HEK293 (cell line): ENCODE data around the gene CPEB3.

Experiments
- OVOL3 ChIP-seq: fragments of 450-650 bp; formaldehyde crosslinking; IDR thresholded peaks from 2 replicates; pipeline ENCODE4 v1.5.1; 2016; ENCODE audit warnings: missing biosample characterization, missing genetic modification characterization
- ZFP3 ChIP-seq: fragments of 450-650 bp; formaldehyde crosslinking; IDR thresholded peaks from 2 replicates; pipeline ENCODE4 v1.5.1; 2016; ENCODE audit warnings: low read depth, missing biosample characterization, missing genetic modification characterization
- ZFP41 ChIP-seq: fragments of 450-650 bp; formaldehyde crosslinking; IDR thresholded peaks from 2 replicates; pipeline ENCODE4 v1.5.1; 2016; ENCODE audit warnings: missing biosample characterization, missing genetic modification characterization, borderline replicate concordance
- TF ChIP-seq, protein P1 (sequence below): fragments of 450-650 bp; formaldehyde crosslinking; IDR thresholded peaks from 2 replicates; pipeline ENCODE4 v1.5.1; 2016; ENCODE audit warnings: missing biosample characterization, missing genetic modification characterization
- TF ChIP-seq, protein P2 (sequence below): fragments of 450-650 bp; formaldehyde crosslinking; IDR thresholded peaks from 2 replicates; pipeline ENCODE4 v1.5.1; 2016; ENCODE audit warnings: missing biosample characterization, missing genetic modification characterization
- TF ChIP-seq, protein P3 (sequence below): fragments of 450-650 bp; IDR thresholded peaks from 2 replicates; pipeline ENCODE4 v1.5.1; 2018; ENCODE audit warnings: missing biosample characterization, missing genetic modification characterization

DNA sequence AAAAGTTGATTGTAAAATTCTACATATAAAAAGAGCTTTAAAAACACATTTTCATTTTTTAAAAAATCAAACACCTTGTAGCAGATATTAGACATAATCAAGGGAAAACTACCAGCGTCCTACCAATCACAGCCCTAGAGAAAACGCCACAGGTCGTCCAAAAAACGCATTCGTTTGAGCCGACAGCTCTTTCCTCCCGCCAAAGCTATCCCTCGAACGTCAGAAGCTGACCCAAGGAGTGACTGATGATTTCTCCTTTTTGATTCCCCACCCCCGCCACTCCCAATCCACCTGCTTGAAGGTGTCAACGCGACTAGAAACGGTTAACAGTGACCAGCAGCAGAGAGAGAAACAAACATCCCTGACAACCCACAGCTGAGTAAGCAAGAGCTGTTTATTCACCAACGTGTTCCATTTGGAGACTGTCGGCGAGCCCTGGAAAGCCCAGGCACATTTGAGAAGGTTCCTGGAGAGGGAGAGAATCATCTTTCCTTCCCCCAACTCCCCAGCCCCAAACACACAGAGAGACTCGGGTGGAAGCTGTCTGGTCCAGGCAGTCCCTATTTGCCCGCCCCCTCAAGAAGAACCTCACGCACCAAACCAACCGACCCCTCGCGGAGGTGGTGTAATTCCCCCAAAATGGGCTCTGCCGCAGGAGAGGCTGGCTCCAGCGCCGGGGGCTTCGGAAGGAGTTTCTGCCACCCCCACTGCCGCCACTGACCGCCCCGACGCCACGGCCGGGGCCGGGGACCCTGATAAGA, 622 bp downstream of the CPEB3 start:
- TF ChIP-seq, protein P1, sequence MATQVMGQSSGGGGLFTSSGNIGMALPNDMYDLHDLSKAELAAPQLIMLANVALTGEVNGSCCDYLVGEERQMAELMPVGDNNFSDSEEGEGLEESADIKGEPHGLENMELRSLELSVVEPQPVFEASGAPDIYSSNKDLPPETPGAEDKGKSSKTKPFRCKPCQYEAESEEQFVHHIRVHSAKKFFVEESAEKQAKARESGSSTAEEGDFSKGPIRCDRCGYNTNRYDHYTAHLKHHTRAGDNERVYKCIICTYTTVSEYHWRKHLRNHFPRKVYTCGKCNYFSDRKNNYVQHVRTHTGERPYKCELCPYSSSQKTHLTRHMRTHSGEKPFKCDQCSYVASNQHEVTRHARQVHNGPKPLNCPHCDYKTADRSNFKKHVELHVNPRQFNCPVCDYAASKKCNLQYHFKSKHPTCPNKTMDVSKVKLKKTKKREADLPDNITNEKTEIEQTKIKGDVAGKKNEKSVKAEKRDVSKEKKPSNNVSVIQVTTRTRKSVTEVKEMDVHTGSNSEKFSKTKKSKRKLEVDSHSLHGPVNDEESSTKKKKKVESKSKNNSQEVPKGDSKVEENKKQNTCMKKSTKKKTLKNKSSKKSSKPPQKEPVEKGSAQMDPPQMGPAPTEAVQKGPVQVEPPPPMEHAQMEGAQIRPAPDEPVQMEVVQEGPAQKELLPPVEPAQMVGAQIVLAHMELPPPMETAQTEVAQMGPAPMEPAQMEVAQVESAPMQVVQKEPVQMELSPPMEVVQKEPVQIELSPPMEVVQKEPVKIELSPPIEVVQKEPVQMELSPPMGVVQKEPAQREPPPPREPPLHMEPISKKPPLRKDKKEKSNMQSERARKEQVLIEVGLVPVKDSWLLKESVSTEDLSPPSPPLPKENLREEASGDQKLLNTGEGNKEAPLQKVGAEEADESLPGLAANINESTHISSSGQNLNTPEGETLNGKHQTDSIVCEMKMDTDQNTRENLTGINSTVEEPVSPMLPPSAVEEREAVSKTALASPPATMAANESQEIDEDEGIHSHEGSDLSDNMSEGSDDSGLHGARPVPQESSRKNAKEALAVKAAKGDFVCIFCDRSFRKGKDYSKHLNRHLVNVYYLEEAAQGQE, result 0 out of 2 replicates have a peak, but pooled peaks have one; percentile 16
- TF ChIP-seq, protein P2, sequence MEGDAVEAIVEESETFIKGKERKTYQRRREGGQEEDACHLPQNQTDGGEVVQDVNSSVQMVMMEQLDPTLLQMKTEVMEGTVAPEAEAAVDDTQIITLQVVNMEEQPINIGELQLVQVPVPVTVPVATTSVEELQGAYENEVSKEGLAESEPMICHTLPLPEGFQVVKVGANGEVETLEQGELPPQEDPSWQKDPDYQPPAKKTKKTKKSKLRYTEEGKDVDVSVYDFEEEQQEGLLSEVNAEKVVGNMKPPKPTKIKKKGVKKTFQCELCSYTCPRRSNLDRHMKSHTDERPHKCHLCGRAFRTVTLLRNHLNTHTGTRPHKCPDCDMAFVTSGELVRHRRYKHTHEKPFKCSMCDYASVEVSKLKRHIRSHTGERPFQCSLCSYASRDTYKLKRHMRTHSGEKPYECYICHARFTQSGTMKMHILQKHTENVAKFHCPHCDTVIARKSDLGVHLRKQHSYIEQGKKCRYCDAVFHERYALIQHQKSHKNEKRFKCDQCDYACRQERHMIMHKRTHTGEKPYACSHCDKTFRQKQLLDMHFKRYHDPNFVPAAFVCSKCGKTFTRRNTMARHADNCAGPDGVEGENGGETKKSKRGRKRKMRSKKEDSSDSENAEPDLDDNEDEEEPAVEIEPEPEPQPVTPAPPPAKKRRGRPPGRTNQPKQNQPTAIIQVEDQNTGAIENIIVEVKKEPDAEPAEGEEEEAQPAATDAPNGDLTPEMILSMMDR, result no peak
- TF ChIP-seq OVOL3 (tag by site-specific recombination) (no peak), ZFP3 (no peak), ZFP41 (no peak)
- TF ChIP-seq, protein P3, sequence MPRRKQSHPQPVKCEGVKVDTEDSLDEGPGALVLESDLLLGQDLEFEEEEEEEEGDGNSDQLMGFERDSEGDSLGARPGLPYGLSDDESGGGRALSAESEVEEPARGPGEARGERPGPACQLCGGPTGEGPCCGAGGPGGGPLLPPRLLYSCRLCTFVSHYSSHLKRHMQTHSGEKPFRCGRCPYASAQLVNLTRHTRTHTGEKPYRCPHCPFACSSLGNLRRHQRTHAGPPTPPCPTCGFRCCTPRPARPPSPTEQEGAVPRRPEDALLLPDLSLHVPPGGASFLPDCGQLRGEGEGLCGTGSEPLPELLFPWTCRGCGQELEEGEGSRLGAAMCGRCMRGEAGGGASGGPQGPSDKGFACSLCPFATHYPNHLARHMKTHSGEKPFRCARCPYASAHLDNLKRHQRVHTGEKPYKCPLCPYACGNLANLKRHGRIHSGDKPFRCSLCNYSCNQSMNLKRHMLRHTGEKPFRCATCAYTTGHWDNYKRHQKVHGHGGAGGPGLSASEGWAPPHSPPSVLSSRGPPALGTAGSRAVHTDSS, result no peak
